A673 (cell line): ENCODE results near the gene NTSR2.

ENCODE experiments used
- CTCF ChIP-seq: fragments of 300-800, 200-600 bp; sonication (generic); conservative IDR thresholded peaks from 2 replicates; pipeline ENCODE4 v1.5.1; 2017; ENCODE audit warnings: low read depth, mild to moderate bottlenecking, antibody characterized with exemption, low read length, moderate library complexity, mixed read lengths
- EZH2 ChIP-seq: fragments of 200-600 bp; sonication (generic); IDR thresholded peaks from 2 replicates; pipeline ENCODE4 v1.6.1; 2017; ENCODE audit warnings: borderline replicate concordance, low read depth, mild to moderate bottlenecking, mixed read lengths, antibody characterized with exemption, low read length; ENCODE audit not compliant: poor library complexity, severe bottlenecking

GRCh38 chr2:11644293-11644692 is 25.7 kb downstream of the NTSR2 start:
- no peak for TF ChIP-seq EZH2
- no peak for TF ChIP-seq CTCF
